Measurements from ENCODE around the gene RER1. TPM values are rescaled to one million over a fixed set of nuclear protein-coding genes. Genes with fewer than 3 reads are reported as not detected.
A peak's percentile ranks its signal among the peaks of the same experiment; 100 is the strongest.

Gene RER1
- total RNA-seq, 4 donors from 2014 or later: 56.9 to 86.5 (median 81.4) TPM

- no peak overlapping the region for H3K4me3 ChIP-seq
- peak in 1 of 2 donors; percentile 50 for DNase-seq (ENCODE audit: low spot score in 2 of 2)
- H3K36me3 ChIP-seq: no peaks in the 10 kb centered on the region
- no peaks in the 10 kb centered on the region for H3K27me3 ChIP-seq
- 86% methylated on average over 10 of the region's 29 CpGs for WGBS
- peaks cover 9% of the 10 kb centered on the region for H3K4me1 ChIP-seq
- TF ChIP-seq POLR2AphosphoS5 (IDR thresholded peaks at IDR 0.05): no peak
- TF ChIP-seq, protein P1, sequence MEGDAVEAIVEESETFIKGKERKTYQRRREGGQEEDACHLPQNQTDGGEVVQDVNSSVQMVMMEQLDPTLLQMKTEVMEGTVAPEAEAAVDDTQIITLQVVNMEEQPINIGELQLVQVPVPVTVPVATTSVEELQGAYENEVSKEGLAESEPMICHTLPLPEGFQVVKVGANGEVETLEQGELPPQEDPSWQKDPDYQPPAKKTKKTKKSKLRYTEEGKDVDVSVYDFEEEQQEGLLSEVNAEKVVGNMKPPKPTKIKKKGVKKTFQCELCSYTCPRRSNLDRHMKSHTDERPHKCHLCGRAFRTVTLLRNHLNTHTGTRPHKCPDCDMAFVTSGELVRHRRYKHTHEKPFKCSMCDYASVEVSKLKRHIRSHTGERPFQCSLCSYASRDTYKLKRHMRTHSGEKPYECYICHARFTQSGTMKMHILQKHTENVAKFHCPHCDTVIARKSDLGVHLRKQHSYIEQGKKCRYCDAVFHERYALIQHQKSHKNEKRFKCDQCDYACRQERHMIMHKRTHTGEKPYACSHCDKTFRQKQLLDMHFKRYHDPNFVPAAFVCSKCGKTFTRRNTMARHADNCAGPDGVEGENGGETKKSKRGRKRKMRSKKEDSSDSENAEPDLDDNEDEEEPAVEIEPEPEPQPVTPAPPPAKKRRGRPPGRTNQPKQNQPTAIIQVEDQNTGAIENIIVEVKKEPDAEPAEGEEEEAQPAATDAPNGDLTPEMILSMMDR (IDR thresholded peaks at IDR 0.05): no peak
- TF ChIP-seq EP300 (IDR thresholded peaks at IDR 0.05): no peak
- no peak for TF ChIP-seq POLR2A (IDR thresholded peaks at IDR 0.05)
- no peak overlapping the region for H3K27ac ChIP-seq
- H3K9me3 ChIP-seq: no peaks in the 10 kb centered on the region
Observed at GRCh38 chr1:2344744-2345296, 46.8 kb upstream of the RER1 start.

DNA sequence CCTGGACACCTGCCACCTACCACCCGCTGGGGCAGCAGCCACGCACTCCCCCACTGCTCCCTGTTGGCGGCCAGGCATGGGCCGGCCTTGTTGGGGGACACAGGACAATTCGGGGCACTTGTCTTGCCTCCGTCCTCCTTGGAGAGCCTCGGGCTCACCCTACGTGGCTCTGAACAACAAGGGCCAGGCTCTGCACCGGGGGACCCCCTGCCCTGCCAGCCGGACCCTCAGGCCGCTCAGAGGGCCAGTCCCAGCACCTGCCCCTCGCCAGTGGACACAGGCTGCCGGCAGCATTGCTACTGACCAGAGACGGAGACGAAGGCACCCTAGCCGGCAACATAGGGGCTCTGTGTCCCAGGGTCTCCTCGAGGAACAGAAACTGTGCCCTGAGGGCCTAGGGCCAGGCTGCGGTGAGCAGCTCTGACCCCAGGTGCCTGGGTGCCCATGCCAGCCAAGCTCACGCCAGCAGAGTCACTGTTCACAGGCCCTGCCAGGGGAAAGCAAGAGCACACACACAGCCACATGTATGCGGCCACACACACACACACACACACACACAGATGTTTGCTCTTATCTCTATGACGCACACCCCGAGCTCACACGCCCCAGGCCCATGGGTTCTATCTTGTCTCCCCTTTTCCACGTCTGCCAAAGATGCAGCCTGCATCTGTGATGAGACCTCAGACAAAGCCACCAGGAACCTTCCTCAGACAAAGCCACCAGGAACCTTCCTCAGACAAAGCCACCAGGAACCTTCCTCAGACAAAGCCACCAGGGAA is 46.2 kb upstream of the RER1 start:
- 82% methylated on average over 14 of the region's 24 CpGs for WGBS
- Histone ChIP-seq H3K27me3 (no peaks in the 10 kb centered on the region), H3K36me3 (no peaks in the 10 kb centered on the region), H3K4me3 (no peak overlapping the region), H3K9me3 (no peaks in the 10 kb centered on the region), H3K4me1 (peaks cover 9% of the 10 kb centered on the region), H3K27ac (no peak overlapping the region)
- no peak for TF ChIP-seq POLR2AphosphoS5 (IDR thresholded peaks at IDR 0.05)
- TF ChIP-seq, protein P1 (IDR thresholded peaks at IDR 0.05): no peak
- no peak for TF ChIP-seq EP300 (IDR thresholded peaks at IDR 0.05)
- no peak for TF ChIP-seq POLR2A (IDR thresholded peaks at IDR 0.05)
- DNase-seq (ENCODE audit: low spot score in 2 of 2): peak; percentile 38 to 51

- 85% methylated on average over 12 of the region's 17 CpGs for WGBS
- peaks cover 9% of the 10 kb centered on the region for H3K4me1 ChIP-seq
- H3K27me3 ChIP-seq: no peaks in the 10 kb centered on the region
- no peak overlapping the region for H3K4me3 ChIP-seq
- H3K27ac ChIP-seq: no peak overlapping the region
- no peaks in the 10 kb centered on the region for H3K36me3 ChIP-seq
- DNase-seq (ENCODE audit: low spot score in 2 of 2): peak; percentile 43 to 44
- no peaks in the 10 kb centered on the region for H3K9me3 ChIP-seq
- no peak for TF ChIP-seq POLR2A (IDR thresholded peaks at IDR 0.05)
- no peak for TF ChIP-seq POLR2AphosphoS5 (IDR thresholded peaks at IDR 0.05)
- TF ChIP-seq EP300 (IDR thresholded peaks at IDR 0.05): no peak
- TF ChIP-seq, protein P1 (IDR thresholded peaks at IDR 0.05): no peak
Observed at GRCh38 chr1:2346691-2347408, 44.8 kb upstream of the RER1 start.

- H3K4me3 ChIP-seq: no peak overlapping the region
- no peaks in the 10 kb centered on the region for H3K9me3 ChIP-seq
- H3K27ac ChIP-seq: no peak overlapping the region
- no peaks in the 10 kb centered on the region for H3K36me3 ChIP-seq
- DNase-seq (ENCODE audit: low spot score in 2 of 2): peak; percentile 40 to 58
- no peaks in the 10 kb centered on the region for H3K27me3 ChIP-seq
- TF ChIP-seq EP300 (IDR thresholded peaks at IDR 0.05) (no peak), POLR2AphosphoS5 (IDR thresholded peaks at IDR 0.05) (no peak), POLR2A (IDR thresholded peaks at IDR 0.05) (no peak)
- TF ChIP-seq, protein P1 (IDR thresholded peaks at IDR 0.05): no peak
- H3K4me1 ChIP-seq: peaks cover 10% of the 10 kb centered on the region
- WGBS: 91% methylated on average over 9 of the region's 13 CpGs
Observed at GRCh38 chr1:2347409-2347785, 44.2 kb upstream of the RER1 start.

GRCh38 chr1:2347896-2348295 is 43.7 kb upstream of the RER1 start:
- TF ChIP-seq EP300 (IDR thresholded peaks at IDR 0.05): no peak
- no peaks in the 10 kb centered on the region for H3K27me3 ChIP-seq
- peak; percentile 32 to 34 for DNase-seq (ENCODE audit: low spot score in 2 of 2)
- H3K9me3 ChIP-seq: no peaks in the 10 kb centered on the region
- no peak overlapping the region for H3K4me3 ChIP-seq
- 91% methylated on average over 23 of the region's 23 CpGs for WGBS
- no peak overlapping the region for H3K27ac ChIP-seq
- peaks cover 15% of the 10 kb centered on the region for H3K4me1 ChIP-seq
- H3K36me3 ChIP-seq: no peaks in the 10 kb centered on the region
